PC-3 (cell line): ENCODE results near the gene CHI3L2.

ENCODE experiments used
- EZH2 ChIP-seq: fragments of 300-600 bp; sonication (generic); IDR thresholded peaks from one replicate; pipeline ENCODE4 v1.6.1; 2017; ENCODE audit warnings: antibody characterized with exemption, mild to moderate bottlenecking, low read length; ENCODE audit not compliant: unreplicated experiment
- EZH2phosphoT487 ChIP-seq: fragments of 300-600 bp; sonication (generic); IDR thresholded peaks from 2 replicates; pipeline ENCODE4 v1.6.1; 2018; ENCODE audit warnings: mild to moderate bottlenecking, antibody characterized with exemption, low read length, borderline replicate concordance
- TF ChIP-seq, protein P1 (sequence below): fragments of 300-600 bp; sonication (generic); conservative IDR thresholded peaks from 2 replicates; pipeline ENCODE4 v1.5.1; 2017; ENCODE audit warnings: antibody characterized with exemption, low read depth, mild to moderate bottlenecking, low read length

GRCh38 chr1:111286912-111287311 lies 59.4 kb downstream of the CHI3L2 start:
- TF ChIP-seq, protein P1, sequence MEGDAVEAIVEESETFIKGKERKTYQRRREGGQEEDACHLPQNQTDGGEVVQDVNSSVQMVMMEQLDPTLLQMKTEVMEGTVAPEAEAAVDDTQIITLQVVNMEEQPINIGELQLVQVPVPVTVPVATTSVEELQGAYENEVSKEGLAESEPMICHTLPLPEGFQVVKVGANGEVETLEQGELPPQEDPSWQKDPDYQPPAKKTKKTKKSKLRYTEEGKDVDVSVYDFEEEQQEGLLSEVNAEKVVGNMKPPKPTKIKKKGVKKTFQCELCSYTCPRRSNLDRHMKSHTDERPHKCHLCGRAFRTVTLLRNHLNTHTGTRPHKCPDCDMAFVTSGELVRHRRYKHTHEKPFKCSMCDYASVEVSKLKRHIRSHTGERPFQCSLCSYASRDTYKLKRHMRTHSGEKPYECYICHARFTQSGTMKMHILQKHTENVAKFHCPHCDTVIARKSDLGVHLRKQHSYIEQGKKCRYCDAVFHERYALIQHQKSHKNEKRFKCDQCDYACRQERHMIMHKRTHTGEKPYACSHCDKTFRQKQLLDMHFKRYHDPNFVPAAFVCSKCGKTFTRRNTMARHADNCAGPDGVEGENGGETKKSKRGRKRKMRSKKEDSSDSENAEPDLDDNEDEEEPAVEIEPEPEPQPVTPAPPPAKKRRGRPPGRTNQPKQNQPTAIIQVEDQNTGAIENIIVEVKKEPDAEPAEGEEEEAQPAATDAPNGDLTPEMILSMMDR = no peak
- TF ChIP-seq EZH2 (no peak), EZH2phosphoT487 (no peak)
